Lower leg skin (tissue), 3 donors: ENCODE data around the gene C1orf21.

Experiments
- POLR2A ChIP-seq, 2 donors: fragments of 450-650 bp; IDR thresholded peaks; one replicate each; pipeline ENCODE4 v1.6.1; 2016 to 2017; ENCODE audit warnings: antibody characterized with exemption in 2 of 2, mild to moderate bottlenecking in 1 of 2, moderate library complexity in 1 of 2
- TF ChIP-seq, protein P1 (sequence below), 3 donors: fragments of 450-650 bp; IDR thresholded peaks; one replicate each; pipeline ENCODE4 v1.5.1; 2016; ENCODE audit warnings: antibody characterized with exemption in 3 of 3, mild to moderate bottlenecking in 3 of 3, moderate library complexity in 2 of 3

DNA sequence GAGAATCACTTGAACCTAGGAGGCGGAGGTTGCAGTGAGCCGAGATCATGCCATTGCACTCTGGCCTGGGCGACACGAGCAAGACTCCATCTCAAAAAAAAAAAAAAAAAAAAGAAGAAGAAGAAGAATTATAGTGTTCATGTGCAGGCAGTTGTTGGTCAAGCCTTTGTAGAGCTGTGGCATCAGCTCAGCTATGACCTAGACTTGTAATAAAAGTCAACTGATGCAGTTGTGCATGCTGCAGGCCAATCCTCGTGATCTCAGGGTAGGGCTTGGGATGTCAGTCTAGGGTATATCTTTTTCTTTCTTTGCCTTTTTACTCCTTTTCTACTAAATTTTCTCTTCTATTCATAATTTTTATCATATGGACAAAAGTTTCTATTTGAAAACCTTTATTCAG lies 76.2 kb downstream of the C1orf21 start:
- TF ChIP-seq, protein P1, sequence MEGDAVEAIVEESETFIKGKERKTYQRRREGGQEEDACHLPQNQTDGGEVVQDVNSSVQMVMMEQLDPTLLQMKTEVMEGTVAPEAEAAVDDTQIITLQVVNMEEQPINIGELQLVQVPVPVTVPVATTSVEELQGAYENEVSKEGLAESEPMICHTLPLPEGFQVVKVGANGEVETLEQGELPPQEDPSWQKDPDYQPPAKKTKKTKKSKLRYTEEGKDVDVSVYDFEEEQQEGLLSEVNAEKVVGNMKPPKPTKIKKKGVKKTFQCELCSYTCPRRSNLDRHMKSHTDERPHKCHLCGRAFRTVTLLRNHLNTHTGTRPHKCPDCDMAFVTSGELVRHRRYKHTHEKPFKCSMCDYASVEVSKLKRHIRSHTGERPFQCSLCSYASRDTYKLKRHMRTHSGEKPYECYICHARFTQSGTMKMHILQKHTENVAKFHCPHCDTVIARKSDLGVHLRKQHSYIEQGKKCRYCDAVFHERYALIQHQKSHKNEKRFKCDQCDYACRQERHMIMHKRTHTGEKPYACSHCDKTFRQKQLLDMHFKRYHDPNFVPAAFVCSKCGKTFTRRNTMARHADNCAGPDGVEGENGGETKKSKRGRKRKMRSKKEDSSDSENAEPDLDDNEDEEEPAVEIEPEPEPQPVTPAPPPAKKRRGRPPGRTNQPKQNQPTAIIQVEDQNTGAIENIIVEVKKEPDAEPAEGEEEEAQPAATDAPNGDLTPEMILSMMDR (IDR thresholded peaks at IDR 0.05): no peak
- no peak for TF ChIP-seq POLR2A (IDR thresholded peaks at IDR 0.05)
